ENCODE measurements around the gene KCNH1.

GRCh38 chr1:210915890-210916507 lies 217.9 kb downstream of the KCNH1 start:
- TF ChIP-seq, protein P1, sequence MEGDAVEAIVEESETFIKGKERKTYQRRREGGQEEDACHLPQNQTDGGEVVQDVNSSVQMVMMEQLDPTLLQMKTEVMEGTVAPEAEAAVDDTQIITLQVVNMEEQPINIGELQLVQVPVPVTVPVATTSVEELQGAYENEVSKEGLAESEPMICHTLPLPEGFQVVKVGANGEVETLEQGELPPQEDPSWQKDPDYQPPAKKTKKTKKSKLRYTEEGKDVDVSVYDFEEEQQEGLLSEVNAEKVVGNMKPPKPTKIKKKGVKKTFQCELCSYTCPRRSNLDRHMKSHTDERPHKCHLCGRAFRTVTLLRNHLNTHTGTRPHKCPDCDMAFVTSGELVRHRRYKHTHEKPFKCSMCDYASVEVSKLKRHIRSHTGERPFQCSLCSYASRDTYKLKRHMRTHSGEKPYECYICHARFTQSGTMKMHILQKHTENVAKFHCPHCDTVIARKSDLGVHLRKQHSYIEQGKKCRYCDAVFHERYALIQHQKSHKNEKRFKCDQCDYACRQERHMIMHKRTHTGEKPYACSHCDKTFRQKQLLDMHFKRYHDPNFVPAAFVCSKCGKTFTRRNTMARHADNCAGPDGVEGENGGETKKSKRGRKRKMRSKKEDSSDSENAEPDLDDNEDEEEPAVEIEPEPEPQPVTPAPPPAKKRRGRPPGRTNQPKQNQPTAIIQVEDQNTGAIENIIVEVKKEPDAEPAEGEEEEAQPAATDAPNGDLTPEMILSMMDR (IDR thresholded peaks at IDR 0.05 in 8 of 11, conservative IDR thresholded peaks at IDR 0.05 in 3 of 11) = no peak
- TF ChIP-seq POLR2A (IDR thresholded peaks at IDR 0.05) = no peak
